HEK293 (cell line): ENCODE results near the gene CACNA2D4.
A peak's percentile ranks its signal among the peaks of the same experiment; 100 is the strongest.

ENCODE experiments used
- CTCF ChIA-PET: fragments of 350-600 bp; formaldehyde crosslinking; extraction: SDS; loops from one replicate; lab custom pipeline; 2021; ENCODE audit warnings: antibody characterized with exemption; lab: Yijun Ruan, JAX
- POLR2A ChIA-PET: fragments of 300-600 bp; formaldehyde crosslinking; extraction: SDS; loops from one replicate; lab custom pipeline; 2020; ENCODE audit warnings: antibody characterized with exemption, inconsistent platforms; lab: Yijun Ruan, JAX
- H3K27ac ChIP-seq: fragments of 200-500 bp; sonication (Bioruptor generic); 2 replicates; pipeline ENCODE4 v1.5.1; 2014; ENCODE audit warnings: low read depth, low read length, control low read depth, inconsistent platforms; ENCODE audit errors: extremely low read depth
- H3K36me3 ChIP-seq, 2 experiments: fragments of 200-500 bp in 1 of 2; sonication (Bioruptor generic) in 1 of 2; 1 replicate in 1 of 2; 2 replicates in 1 of 2; pipeline ENCODE4 v1.5.1; 2014 to 2017; ENCODE audit warnings: inconsistent platforms in 2 of 2, low read length in 2 of 2; ENCODE audit not compliant: control insufficient read depth in 2 of 2, insufficient read depth in 1 of 2
- H3K4me1 ChIP-seq: fragments of 200-500 bp; sonication (Bioruptor generic); 2 replicates; pipeline ENCODE4 v1.5.1; 2014; ENCODE audit warnings: mild to moderate bottlenecking, low read length, inconsistent platforms; ENCODE audit not compliant: control insufficient read depth, insufficient read depth
- H3K4me3 ChIP-seq: 2 replicates; pipeline ENCODE4 v1.5.1; 2011; ENCODE audit warnings: low read depth, mild to moderate bottlenecking, control low read depth, low read length, moderate library complexity
- H3K9me3 ChIP-seq: fragments of 200-500 bp; sonication (Bioruptor generic); 2 replicates; pipeline ENCODE4 v1.5.1; 2014; ENCODE audit warnings: low read depth, low read length, inconsistent platforms; ENCODE audit not compliant: control insufficient read depth, insufficient read depth
- BCL11A ChIP-seq: fragments of 450-650 bp; formaldehyde crosslinking; IDR thresholded peaks from 2 replicates; pipeline ENCODE4 v1.5.1; 2016; ENCODE audit warnings: low read depth, missing biosample characterization, missing genetic modification characterization
- GFI1B ChIP-seq: fragments of 450-650 bp; formaldehyde crosslinking; IDR thresholded peaks from 2 replicates; pipeline ENCODE4 v1.5.1; 2016; ENCODE audit warnings: missing biosample characterization, missing genetic modification characterization
- KLF1 ChIP-seq: fragments of 450-650 bp; formaldehyde crosslinking; IDR thresholded peaks from 2 replicates; pipeline ENCODE4 v1.5.1; 2016; ENCODE audit warnings: missing biosample characterization, missing genetic modification characterization
- RBAK ChIP-seq: fragments of 450-650 bp; formaldehyde crosslinking; IDR thresholded peaks from 2 replicates; pipeline ENCODE4 v1.5.1; 2016; ENCODE audit warnings: missing biosample characterization, missing genetic modification characterization
- ZBTB20 ChIP-seq: fragments of 450-650 bp; formaldehyde crosslinking; IDR thresholded peaks from 2 replicates; pipeline ENCODE4 v1.5.1; 2016; ENCODE audit warnings: missing biosample characterization, missing genetic modification characterization
- ZBTB8A ChIP-seq: fragments of 450-650 bp; formaldehyde crosslinking; IDR thresholded peaks from 2 replicates; pipeline ENCODE4 v1.5.1; 2016; ENCODE audit warnings: missing biosample characterization, missing genetic modification characterization
- ZEB2 ChIP-seq: fragments of 450-650 bp; formaldehyde crosslinking; IDR thresholded peaks from 2 replicates; pipeline ENCODE4 v1.5.1; 2016; ENCODE audit warnings: missing biosample characterization, missing genetic modification characterization
- ZFHX2 ChIP-seq: fragments of 450-650 bp; formaldehyde crosslinking; conservative IDR thresholded peaks from 2 replicates; pipeline ENCODE4 v1.5.1; 2016; ENCODE audit warnings: missing biosample characterization, missing genetic modification characterization
- ZIC2 ChIP-seq: fragments of 450-650 bp; formaldehyde crosslinking; IDR thresholded peaks from 2 replicates; pipeline ENCODE4 v1.5.1; 2016; ENCODE audit warnings: missing biosample characterization, missing genetic modification characterization
- ZNF174 ChIP-seq: fragments of 450-650 bp; formaldehyde crosslinking; IDR thresholded peaks from 2 replicates; pipeline ENCODE4 v1.5.0; 2017; ENCODE audit warnings: missing biosample characterization, mild to moderate bottlenecking, missing genetic modification characterization
- ZNF274 ChIP-seq, 2 experiments: fragments of 200-500 bp in 1 of 2; fragments of 450-650 bp in 1 of 2; sonication (Bioruptor generic) in 1 of 2; formaldehyde crosslinking in 1 of 2; IDR thresholded peaks; 2 replicates each; pipeline versions ENCODE4 v1.5.1 to v1.6.1; 2014 to 2016; ENCODE audit warnings: borderline replicate concordance in 1 of 2, inconsistent platforms in 1 of 2, low read length in 1 of 2, missing biosample characterization in 1 of 2, missing genetic modification characterization in 1 of 2
- ZNF423 ChIP-seq: fragments of 450-650 bp; formaldehyde crosslinking; IDR thresholded peaks from 2 replicates; pipeline ENCODE4 v1.5.1; 2016; ENCODE audit warnings: missing biosample characterization, missing genetic modification characterization
- ZNF433 ChIP-seq: fragments of 450-650 bp; formaldehyde crosslinking; IDR thresholded peaks from 2 replicates; pipeline ENCODE4 v1.5.1; 2016; ENCODE audit warnings: missing biosample characterization, missing genetic modification characterization, low read depth
- ZNF48 ChIP-seq: fragments of 450-650 bp; formaldehyde crosslinking; IDR thresholded peaks from 2 replicates; pipeline ENCODE4 v1.5.1; 2016; ENCODE audit warnings: missing biosample characterization, missing genetic modification characterization
- ZNF530 ChIP-seq: fragments of 450-650 bp; formaldehyde crosslinking; IDR thresholded peaks from 2 replicates; pipeline ENCODE4 v1.5.1; 2016; ENCODE audit warnings: low read depth, missing biosample characterization, missing genetic modification characterization
- ZNF558 ChIP-seq: fragments of 450-650 bp; formaldehyde crosslinking; IDR thresholded peaks from 2 replicates; pipeline ENCODE4 v1.5.1; 2016; ENCODE audit warnings: missing biosample characterization, missing genetic modification characterization
- ZNF624 ChIP-seq: fragments of 450-650 bp; formaldehyde crosslinking; IDR thresholded peaks from 2 replicates; pipeline ENCODE4 v1.5.1; 2017; ENCODE audit warnings: missing biosample characterization, missing genetic modification characterization
- ZNF626 ChIP-seq: fragments of 450-650 bp; sonication (Bioruptor Pico); formaldehyde crosslinking; IDR thresholded peaks from 2 replicates; pipeline ENCODE4 v1.5.1; 2018; ENCODE audit warnings: missing biosample characterization, missing genetic modification characterization, inconsistent platforms
- ZNF701 ChIP-seq: fragments of 450-650 bp; formaldehyde crosslinking; IDR thresholded peaks from 2 replicates; pipeline ENCODE4 v1.5.1; 2016; ENCODE audit warnings: missing biosample characterization, missing genetic modification characterization
- ZNF776 ChIP-seq: fragments of 450-650 bp; formaldehyde crosslinking; IDR thresholded peaks from 2 replicates; pipeline ENCODE4 v1.5.0; 2017; ENCODE audit warnings: missing biosample characterization, missing genetic modification characterization, borderline replicate concordance
- ZNF777 ChIP-seq: fragments of 450-650 bp; formaldehyde crosslinking; IDR thresholded peaks from 2 replicates; pipeline ENCODE4 v1.5.1; 2017; ENCODE audit warnings: missing biosample characterization, missing genetic modification characterization, borderline replicate concordance
- TF ChIP-seq, protein P1 (sequence below): fragments of 450-650 bp; formaldehyde crosslinking; IDR thresholded peaks from 2 replicates; pipeline ENCODE4 v1.5.1; 2016; ENCODE audit warnings: missing biosample characterization, missing genetic modification characterization, low read depth
- TF ChIP-seq, protein P2 (sequence below): fragments of 450-650 bp; formaldehyde crosslinking; conservative IDR thresholded peaks from 2 replicates; pipeline ENCODE4 v1.5.1; 2016; ENCODE audit warnings: low read depth, missing biosample characterization, missing genetic modification characterization
- TF ChIP-seq, protein P3 (sequence below): fragments of 450-650 bp; formaldehyde crosslinking; IDR thresholded peaks from 2 replicates; pipeline ENCODE4 v1.5.1; 2016; ENCODE audit warnings: missing biosample characterization, missing genetic modification characterization

CACNA2D4 gene

DNA sequence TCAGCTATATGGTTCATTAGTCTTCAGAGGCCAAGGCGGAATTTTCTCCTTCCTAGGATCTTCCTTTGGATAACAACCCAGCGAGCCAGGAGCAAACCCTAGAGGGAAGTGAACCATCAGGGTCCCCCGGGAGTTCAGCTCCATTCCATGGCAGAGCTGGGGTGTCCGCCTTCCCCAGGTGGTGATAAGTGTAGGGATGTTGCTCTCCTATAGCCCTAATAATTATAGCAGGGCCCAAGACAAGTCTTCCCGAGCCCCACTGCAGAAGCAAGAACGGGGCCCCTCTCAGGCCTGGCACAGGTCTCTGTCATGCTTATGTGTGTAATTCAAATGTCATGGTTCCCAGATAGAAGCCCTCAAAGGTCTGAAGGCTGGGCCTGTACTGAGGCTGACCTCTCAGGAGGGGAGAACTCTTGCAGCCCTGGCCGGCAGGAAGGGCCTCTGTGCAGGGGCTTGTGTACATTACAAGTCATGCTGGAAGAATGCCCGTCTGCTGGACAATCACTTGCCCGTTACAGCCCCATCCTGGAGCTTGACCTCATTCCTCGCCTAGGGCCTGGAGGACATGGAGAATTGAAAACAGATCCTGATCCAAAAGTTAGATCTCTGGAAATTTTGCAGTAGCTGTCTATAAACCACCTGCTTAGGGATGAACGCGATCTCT is 80.8 kb downstream of the CACNA2D4 start:
- ChIA-PET POLR2A (no interaction called here), CTCF (no interaction called here)
- Histone ChIP-seq H3K9me3 (no peaks in the 10 kb centered on the region), H3K27ac (no peak overlapping the region), H3K4me3 (no peak overlapping the region), H3K36me3 (no peaks in the 10 kb centered on the region)
- no peak for TF ChIP-seq ZNF776
- TF ChIP-seq, protein P1, sequence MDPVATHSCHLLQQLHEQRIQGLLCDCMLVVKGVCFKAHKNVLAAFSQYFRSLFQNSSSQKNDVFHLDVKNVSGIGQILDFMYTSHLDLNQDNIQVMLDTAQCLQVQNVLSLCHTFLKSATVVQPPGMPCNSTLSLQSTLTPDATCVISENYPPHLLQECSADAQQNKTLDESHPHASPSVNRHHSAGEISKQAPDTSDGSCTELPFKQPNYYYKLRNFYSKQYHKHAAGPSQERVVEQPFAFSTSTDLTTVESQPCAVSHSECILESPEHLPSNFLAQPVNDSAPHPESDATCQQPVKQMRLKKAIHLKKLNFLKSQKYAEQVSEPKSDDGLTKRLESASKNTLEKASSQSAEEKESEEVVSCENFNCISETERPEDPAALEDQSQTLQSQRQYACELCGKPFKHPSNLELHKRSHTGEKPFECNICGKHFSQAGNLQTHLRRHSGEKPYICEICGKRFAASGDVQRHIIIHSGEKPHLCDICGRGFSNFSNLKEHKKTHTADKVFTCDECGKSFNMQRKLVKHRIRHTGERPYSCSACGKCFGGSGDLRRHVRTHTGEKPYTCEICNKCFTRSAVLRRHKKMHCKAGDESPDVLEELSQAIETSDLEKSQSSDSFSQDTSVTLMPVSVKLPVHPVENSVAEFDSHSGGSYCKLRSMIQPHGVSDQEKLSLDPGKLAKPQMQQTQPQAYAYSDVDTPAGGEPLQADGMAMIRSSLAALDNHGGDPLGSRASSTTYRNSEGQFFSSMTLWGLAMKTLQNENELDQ (tag by site-specific recombination) = no peak
- no peak for TF ChIP-seq ZBTB20
- TF ChIP-seq, all 188 proteins: peak for 0
- no peaks in the 10 kb centered on the region for H3K4me1 ChIP-seq

DNA sequence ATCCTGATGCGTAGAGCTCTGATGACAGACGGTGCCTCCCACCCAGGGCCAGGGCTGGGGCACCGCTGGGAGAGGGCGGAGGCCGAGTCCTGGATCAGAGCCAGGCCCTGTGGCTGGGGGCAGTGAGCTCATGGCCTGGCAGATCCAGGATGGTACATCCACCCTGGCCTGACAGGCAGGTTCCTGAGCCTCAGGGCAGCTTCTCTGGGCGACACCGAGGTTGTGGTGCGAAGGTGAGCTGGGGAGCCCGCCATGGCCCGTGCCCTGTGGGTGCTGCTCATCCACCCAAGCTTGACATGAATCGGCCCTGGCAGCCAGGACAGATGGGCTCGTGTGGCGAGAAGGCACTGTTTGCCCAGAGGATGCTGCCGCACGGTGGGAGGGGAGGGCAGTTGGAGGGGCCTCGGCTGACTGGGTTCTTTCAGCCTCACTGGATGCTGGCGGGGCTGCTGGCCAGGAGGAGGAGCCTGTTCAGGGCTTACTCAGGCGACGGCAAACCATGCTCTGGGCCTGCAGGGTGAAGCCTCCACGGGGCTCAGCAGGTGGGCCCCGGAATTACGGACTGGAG is 81.5 kb downstream of the CACNA2D4 start:
- H3K27ac ChIP-seq = no peak overlapping the region
- no peak overlapping the region for H3K4me3 ChIP-seq
- no peaks in the 10 kb centered on the region for H3K9me3 ChIP-seq
- ChIA-PET POLR2A (no interaction called here), CTCF (interaction anchor here (0.6 kb wide), 1 partner anchor 1289 kb away, joined by 4 read pairs; no protein-coding TSS in a partner anchor)
- H3K4me1 ChIP-seq = no peaks in the 10 kb centered on the region
- no peaks in the 10 kb centered on the region for H3K36me3 ChIP-seq
- TF ChIP-seq GFI1B = no peak
- no peak for TF ChIP-seq ZNF274 (IDR thresholded peaks at IDR 0.05; ENCODE audit: low read length)
- no peak for TF ChIP-seq ZNF274 (tag by site-specific recombination; IDR thresholded peaks at IDR 0.05; ENCODE audit: borderline replicate concordance)
- TF ChIP-seq ZFHX2 (tag by site-specific recombination) = peak; percentile 45; the same call in 1 of the 2 replicates
- no peak for TF ChIP-seq ZEB2
- no peak for TF ChIP-seq ZNF626 (tag by site-specific recombination)
- peak; percentile 30; the same call in 1 of the 2 replicates for TF ChIP-seq ZIC2 (tag by site-specific recombination)
- no peak for TF ChIP-seq ZNF433 (tag by site-specific recombination)
- no peak for TF ChIP-seq ZNF701
- TF ChIP-seq, protein P1 (tag by site-specific recombination) = no peak
- 0 out of 2 replicates have a peak, but pooled peaks have one; percentile 10 for TF ChIP-seq ZBTB8A (tag by site-specific recombination)
- TF ChIP-seq, protein P2, sequence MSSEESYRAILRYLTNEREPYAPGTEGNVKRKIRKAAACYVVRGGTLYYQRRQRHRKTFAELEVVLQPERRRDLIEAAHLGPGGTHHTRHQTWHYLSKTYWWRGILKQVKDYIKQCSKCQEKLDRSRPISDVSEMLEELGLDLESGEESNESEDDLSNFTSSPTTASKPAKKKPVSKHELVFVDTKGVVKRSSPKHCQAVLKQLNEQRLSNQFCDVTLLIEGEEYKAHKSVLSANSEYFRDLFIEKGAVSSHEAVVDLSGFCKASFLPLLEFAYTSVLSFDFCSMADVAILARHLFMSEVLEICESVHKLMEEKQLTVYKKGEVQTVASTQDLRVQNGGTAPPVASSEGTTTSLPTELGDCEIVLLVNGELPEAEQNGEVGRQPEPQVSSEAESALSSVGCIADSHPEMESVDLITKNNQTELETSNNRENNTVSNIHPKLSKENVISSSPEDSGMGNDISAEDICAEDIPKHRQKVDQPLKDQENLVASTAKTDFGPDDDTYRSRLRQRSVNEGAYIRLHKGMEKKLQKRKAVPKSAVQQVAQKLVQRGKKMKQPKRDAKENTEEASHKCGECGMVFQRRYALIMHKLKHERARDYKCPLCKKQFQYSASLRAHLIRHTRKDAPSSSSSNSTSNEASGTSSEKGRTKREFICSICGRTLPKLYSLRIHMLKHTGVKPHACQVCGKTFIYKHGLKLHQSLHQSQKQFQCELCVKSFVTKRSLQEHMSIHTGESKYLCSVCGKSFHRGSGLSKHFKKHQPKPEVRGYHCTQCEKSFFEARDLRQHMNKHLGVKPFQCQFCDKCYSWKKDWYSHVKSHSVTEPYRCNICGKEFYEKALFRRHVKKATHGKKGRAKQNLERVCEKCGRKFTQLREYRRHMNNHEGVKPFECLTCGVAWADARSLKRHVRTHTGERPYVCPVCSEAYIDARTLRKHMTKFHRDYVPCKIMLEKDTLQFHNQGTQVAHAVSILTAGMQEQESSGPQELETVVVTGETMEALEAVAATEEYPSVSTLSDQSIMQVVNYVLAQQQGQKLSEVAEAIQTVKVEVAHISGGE (tag by site-specific recombination) = no peak
- TF ChIP-seq ZNF423 (tag by site-specific recombination) = no peak
- TF ChIP-seq ZNF776 = no peak
- TF ChIP-seq ZNF624 (tag by site-specific recombination) = no peak
- TF ChIP-seq ZNF558 = no peak
- TF ChIP-seq, protein P3, sequence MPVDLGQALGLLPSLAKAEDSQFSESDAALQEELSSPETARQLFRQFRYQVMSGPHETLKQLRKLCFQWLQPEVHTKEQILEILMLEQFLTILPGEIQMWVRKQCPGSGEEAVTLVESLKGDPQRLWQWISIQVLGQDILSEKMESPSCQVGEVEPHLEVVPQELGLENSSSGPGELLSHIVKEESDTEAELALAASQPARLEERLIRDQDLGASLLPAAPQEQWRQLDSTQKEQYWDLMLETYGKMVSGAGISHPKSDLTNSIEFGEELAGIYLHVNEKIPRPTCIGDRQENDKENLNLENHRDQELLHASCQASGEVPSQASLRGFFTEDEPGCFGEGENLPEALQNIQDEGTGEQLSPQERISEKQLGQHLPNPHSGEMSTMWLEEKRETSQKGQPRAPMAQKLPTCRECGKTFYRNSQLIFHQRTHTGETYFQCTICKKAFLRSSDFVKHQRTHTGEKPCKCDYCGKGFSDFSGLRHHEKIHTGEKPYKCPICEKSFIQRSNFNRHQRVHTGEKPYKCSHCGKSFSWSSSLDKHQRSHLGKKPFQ (tag by site-specific recombination) = no peak
- no peak for TF ChIP-seq RBAK (tag by site-specific recombination)
- no peak for TF ChIP-seq BCL11A (tag by site-specific recombination)
- peak; percentile 74 for TF ChIP-seq KLF1 (tag by site-specific recombination)
- TF ChIP-seq ZNF530 (tag by site-specific recombination) = no peak
- TF ChIP-seq ZNF777 (tag by site-specific recombination) = no peak
- TF ChIP-seq ZNF174 (tag by site-specific recombination) = no peak
- TF ChIP-seq ZNF48 (tag by site-specific recombination) = no peak
